Loucy (cell line): ENCODE data around the gene TMEM169.

Experiments used
- H2AFZ ChIP-seq: fragments of 200-600 bp; sonication (generic); 2 replicates; pipeline ENCODE4 v1.6.0; 2016; ENCODE audit warnings: antibody characterized with exemption, mild to moderate bottlenecking, low read length, moderate library complexity
- H3F3A ChIP-seq: fragments of 200-600 bp; 2 replicates; pipeline ENCODE4 v1.6.0; 2016; ENCODE audit warnings: antibody characterized with exemption, low read depth, mild to moderate bottlenecking
- H3K27me3 ChIP-seq: fragments of 200-600 bp; sonication (generic); 2 replicates; pipeline ENCODE4 v1.6.1; 2014; ENCODE audit warnings: low read length, mild to moderate bottlenecking; ENCODE audit not compliant: insufficient read depth, poor library complexity, severe bottlenecking
- H3K36me3 ChIP-seq: fragments of 200-600 bp; sonication (generic); 2 replicates; pipeline ENCODE4 v1.6.1; 2016; ENCODE audit warnings: low read length; ENCODE audit not compliant: insufficient read depth
- H3K4me1 ChIP-seq: fragments of 200-600 bp; sonication (generic); 2 replicates; pipeline ENCODE4 v1.5.1; 2014; ENCODE audit warnings: low read length, mild to moderate bottlenecking; ENCODE audit not compliant: insufficient read depth, poor library complexity, severe bottlenecking
- H3K4me2 ChIP-seq: fragments of 200-600 bp; sonication (generic); 2 replicates; pipeline ENCODE4 v1.6.0; 2014; ENCODE audit warnings: antibody characterized with exemption, low read length, low read depth, mild to moderate bottlenecking; ENCODE audit not compliant: poor library complexity, severe bottlenecking
- H3K4me3 ChIP-seq: fragments of 200-600 bp; sonication (generic); 2 replicates; pipeline ENCODE4 v1.5.1; 2014; ENCODE audit warnings: low read length, mild to moderate bottlenecking, mixed read lengths; ENCODE audit not compliant: poor library complexity, severe bottlenecking
- H3K79me2 ChIP-seq: fragments of 200-600 bp; sonication (generic); 2 replicates; pipeline ENCODE4 v1.6.1; 2014; ENCODE audit warnings: low read length; ENCODE audit not compliant: insufficient read depth
- H3K9ac ChIP-seq: fragments of 200-600 bp; sonication (generic); 2 replicates; pipeline ENCODE4 v1.6.0; 2014; ENCODE audit warnings: mild to moderate bottlenecking, low read depth, low read length, moderate library complexity; ENCODE audit not compliant: poor library complexity, severe bottlenecking
- H3K9me2 ChIP-seq: fragments of 200-600 bp; sonication (generic); replicated peaks from 2 replicates; pipeline ENCODE4 v1.6.1; 2016; ENCODE audit warnings: low read depth, low read length, mixed read lengths
- H3K9me3 ChIP-seq: fragments of 200-600 bp; sonication (generic); 2 replicates; pipeline ENCODE4 v1.6.1; 2014; ENCODE audit warnings: mild to moderate bottlenecking, antibody characterized with exemption, low read length, low read depth; ENCODE audit not compliant: insufficient read depth
- H4K20me1 ChIP-seq: fragments of 200-600 bp; sonication (generic); 2 replicates; pipeline ENCODE4 v1.6.0; 2014; ENCODE audit warnings: antibody characterized with exemption, low read length, mild to moderate bottlenecking; ENCODE audit not compliant: insufficient read depth, poor library complexity, severe bottlenecking
- EZH2phosphoT487 ChIP-seq: fragments of 200-600 bp; IDR thresholded peaks from 2 replicates; pipeline ENCODE4 v1.6.1; 2018; ENCODE audit warnings: antibody characterized with exemption, mild to moderate bottlenecking, moderate library complexity, borderline replicate concordance
- TF ChIP-seq, protein P1 (sequence below): fragments of 200-600 bp; sonication (generic); conservative IDR thresholded peaks from 2 replicates; pipeline ENCODE4 v1.5.1; 2014; ENCODE audit warnings: mild to moderate bottlenecking, antibody characterized with exemption, low read length

TMEM169 gene

DNA sequence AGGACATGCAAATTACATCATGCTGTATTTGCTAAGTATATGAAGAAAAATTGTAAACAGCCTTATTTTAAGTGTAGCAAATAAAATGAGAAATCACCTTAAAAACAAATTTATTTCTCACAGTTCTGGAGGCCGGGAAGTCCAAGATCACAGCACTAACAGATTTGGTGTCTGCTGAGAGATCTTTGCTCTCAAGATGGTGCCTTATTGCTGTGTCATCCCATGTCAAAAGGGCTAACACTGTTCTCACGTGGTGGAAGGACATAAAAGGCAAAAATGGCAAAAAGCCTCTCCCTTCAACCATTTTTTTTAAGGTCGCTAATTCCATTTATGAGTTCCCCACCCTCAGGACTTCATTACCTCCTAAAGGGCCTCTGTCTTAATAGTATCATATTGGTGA, 39.5 kb downstream of the TMEM169 start:
- Histone ChIP-seq H3F3A (no peaks in the 10 kb centered on the region), H3K4me3 (no peak overlapping the region), H2AFZ (no peak overlapping the region), H3K4me2 (no peak overlapping the region), H3K9me3 (no peaks in the 10 kb centered on the region), H3K79me2 (peaks cover 96% of the 10 kb centered on the region), H3K9me2 (no peaks in the 10 kb centered on the region), H3K4me1 (peaks cover 30% of the 10 kb centered on the region), H3K36me3 (peaks cover 94% of the 10 kb centered on the region), H4K20me1 (peaks cover 37% of the 10 kb centered on the region), H3K27me3 (no peaks in the 10 kb centered on the region), H3K9ac (no peak overlapping the region)
- TF ChIP-seq EZH2phosphoT487, result no peak
- TF ChIP-seq, protein P1, sequence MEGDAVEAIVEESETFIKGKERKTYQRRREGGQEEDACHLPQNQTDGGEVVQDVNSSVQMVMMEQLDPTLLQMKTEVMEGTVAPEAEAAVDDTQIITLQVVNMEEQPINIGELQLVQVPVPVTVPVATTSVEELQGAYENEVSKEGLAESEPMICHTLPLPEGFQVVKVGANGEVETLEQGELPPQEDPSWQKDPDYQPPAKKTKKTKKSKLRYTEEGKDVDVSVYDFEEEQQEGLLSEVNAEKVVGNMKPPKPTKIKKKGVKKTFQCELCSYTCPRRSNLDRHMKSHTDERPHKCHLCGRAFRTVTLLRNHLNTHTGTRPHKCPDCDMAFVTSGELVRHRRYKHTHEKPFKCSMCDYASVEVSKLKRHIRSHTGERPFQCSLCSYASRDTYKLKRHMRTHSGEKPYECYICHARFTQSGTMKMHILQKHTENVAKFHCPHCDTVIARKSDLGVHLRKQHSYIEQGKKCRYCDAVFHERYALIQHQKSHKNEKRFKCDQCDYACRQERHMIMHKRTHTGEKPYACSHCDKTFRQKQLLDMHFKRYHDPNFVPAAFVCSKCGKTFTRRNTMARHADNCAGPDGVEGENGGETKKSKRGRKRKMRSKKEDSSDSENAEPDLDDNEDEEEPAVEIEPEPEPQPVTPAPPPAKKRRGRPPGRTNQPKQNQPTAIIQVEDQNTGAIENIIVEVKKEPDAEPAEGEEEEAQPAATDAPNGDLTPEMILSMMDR, result no peak

DNA sequence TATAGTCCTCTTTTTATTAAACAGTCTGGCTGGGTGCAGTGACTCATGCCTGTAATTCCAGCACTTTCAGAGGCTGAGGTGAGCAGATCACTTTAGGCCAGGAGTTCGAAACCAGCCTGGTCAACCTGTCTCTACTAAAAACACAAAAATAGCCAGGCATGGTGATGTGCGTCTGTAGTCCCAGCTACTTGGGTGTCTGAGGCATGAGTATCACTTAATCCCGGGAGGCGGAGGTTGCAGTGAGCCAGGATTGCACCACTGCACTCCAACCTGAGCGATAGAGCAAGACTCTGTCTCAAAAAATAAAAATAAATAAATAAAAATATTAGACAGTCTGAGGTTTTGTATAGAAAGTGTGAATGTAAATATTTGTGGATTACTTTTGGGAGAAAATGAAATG, 45.2 kb downstream of the TMEM169 start:
- Histone ChIP-seq H2AFZ (no peak overlapping the region), H3F3A (no peaks in the 10 kb centered on the region), H3K4me2 (no peak overlapping the region), H3K27me3 (no peaks in the 10 kb centered on the region), H3K4me1 (no peaks in the 10 kb centered on the region), H4K20me1 (peaks cover 63% of the 10 kb centered on the region), H3K4me3 (no peak overlapping the region), H3K36me3 (peaks cover 92% of the 10 kb centered on the region), H3K9me3 (no peaks in the 10 kb centered on the region), H3K9ac (no peak overlapping the region), H3K79me2 (peaks cover 68% of the 10 kb centered on the region), H3K9me2 (no peaks in the 10 kb centered on the region)
- TF ChIP-seq, protein P1, result no peak
- TF ChIP-seq EZH2phosphoT487, result no peak

DNA sequence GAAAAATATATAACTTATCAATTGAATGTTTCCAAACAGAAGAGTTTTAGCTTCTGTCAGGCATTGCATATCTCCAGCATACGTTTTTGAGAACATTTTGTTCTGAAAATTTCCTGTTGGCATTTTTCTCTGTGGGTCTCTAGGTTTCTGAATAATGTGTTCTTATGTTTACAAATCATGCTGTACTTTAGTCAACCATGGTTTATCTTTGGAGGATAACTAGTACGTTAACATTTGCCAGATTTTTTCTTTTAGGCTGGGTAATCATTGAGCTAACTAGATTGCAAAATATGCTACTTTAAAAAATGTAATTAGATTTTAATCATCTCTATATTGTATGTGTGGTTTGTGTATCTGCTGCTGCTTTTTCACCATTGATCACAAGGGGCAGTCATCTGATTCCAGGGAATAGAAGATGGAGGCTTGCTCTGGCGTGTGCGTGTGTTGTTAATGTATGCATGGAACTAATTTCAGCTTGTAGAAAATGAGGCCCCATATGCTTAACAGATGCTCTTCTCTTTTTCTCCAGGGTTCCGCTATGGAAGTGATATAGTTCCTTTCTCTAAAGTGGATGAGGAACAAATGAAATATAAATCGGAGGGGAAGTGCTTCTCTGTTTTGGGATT, 48.7 kb downstream of the TMEM169 start:
- TF ChIP-seq, protein P1, result no peak
- TF ChIP-seq EZH2phosphoT487, result no peak
- Histone ChIP-seq H3F3A (no peaks in the 10 kb centered on the region), H3K4me3 (no peak overlapping the region), H3K79me2 (peaks cover 64% of the 10 kb centered on the region), H3K9me2 (no peaks in the 10 kb centered on the region), H3K27me3 (no peaks in the 10 kb centered on the region), H3K4me1 (no peaks in the 10 kb centered on the region), H3K9me3 (no peaks in the 10 kb centered on the region), H3K9ac (no peak overlapping the region), H4K20me1 (peaks cover 51% of the 10 kb centered on the region), H2AFZ (no peak overlapping the region), H3K36me3 (peaks cover 93% of the 10 kb centered on the region), H3K4me2 (no peak overlapping the region)
